Fibroblast of villous mesenchyme (primary cell): ENCODE results near the gene RAB11B. TPM values are rescaled to one million over a fixed set of nuclear protein-coding genes. Genes with fewer than 3 reads are reported as not detected.
"Not testable (repeated sequence)": the region's sequence is repeated elsewhere in the genome, so short reads cannot be mapped to it uniquely, and the experiment has no call there.

ENCODE experiments used
- DNase-seq: peaks from one replicate; pipeline ENCODE4 v3.0.0-alpha.2; 2010; ENCODE audit warnings: low read depth
- H3K4me3 ChIP-seq: 2 replicates; pipeline ENCODE4 v1.5.1; 2011; ENCODE audit warnings: low read depth, mild to moderate bottlenecking, low read length
- CTCF ChIP-seq: IDR thresholded peaks from 2 replicates; pipeline ENCODE4 v1.5.1; 2012; ENCODE audit warnings: low read depth, mild to moderate bottlenecking, low read length; ENCODE audit not compliant: insufficient read depth
- total RNA-seq: library from RNA; depleted of rRNA; stranded (reverse); fragments of >200 nt; gene quantifications from 2 replicates; pipeline ENCODE4 v1.2.3, GENCODE V29; 2012

RAB11B gene
- total RNA-seq, 1 donor, result 27.6 TPM

GRCh38 chr19:8403098-8403819, 13.1 kb downstream of the RAB11B start:
- no peak for DNase-seq
- TF ChIP-seq CTCF, result no peak
- no peak overlapping the region for H3K4me3 ChIP-seq

GRCh38 chr19:8403820-8404109, 13.6 kb downstream of the RAB11B start:
- no peak overlapping the region for H3K4me3 ChIP-seq
- TF ChIP-seq CTCF, result no peak
- no peak for DNase-seq

- TF ChIP-seq CTCF, result no peak
- DNase-seq, result no peak
- no peak overlapping the region for H3K4me3 ChIP-seq
These were observed 14.4 kb downstream of the RAB11B start for GRCh38 chr19:8404391-8405151.

- H3K4me3 ChIP-seq, result not testable (repeated sequence)
These were observed 20.6 kb downstream of the RAB11B start for GRCh38 chr19:8410718-8411117.

GRCh38 chr19:8412783-8413628, 22.8 kb downstream of the RAB11B start, which contains the start of gene MARCHF2:
Gene MARCHF2 (plus strand): TSS chr19:8413305. CDS start chr19:8421841, 8,536 bp downstream.
- peak; percentile 49 for TF ChIP-seq CTCF
- DNase-seq, result peak; percentile 98
- H3K4me3 ChIP-seq, result peak within 1 kb of the TSS; percentile 72

More at GRCh38 chr19:8410718-8411117, 20.6 kb downstream of the RAB11B start:
- DNase-seq, result not testable (repeated sequence)

- TF ChIP-seq CTCF, result no peak
- peak overlapping the region; percentile 72 for H3K4me3 ChIP-seq
- no peak for DNase-seq
These were observed 23.5 kb downstream of the RAB11B start for GRCh38 chr19:8413629-8413995.

- DNase-seq, result no peak
- no peak for TF ChIP-seq CTCF
- no peak overlapping the region for H3K4me3 ChIP-seq
These were observed 26.6 kb downstream of the RAB11B start for GRCh38 chr19:8416796-8417195.
